HL-60 (cell line): Measurements from ENCODE around the gene TMEM94.

Source experiments
- CTCF ChIP-seq: IDR thresholded peaks from one replicate; pipeline ENCODE4 v1.5.1; 2011; ENCODE audit warnings: low read length, control low read depth, inconsistent platforms; ENCODE audit not compliant: insufficient read depth
- REST ChIP-seq: IDR thresholded peaks from 2 replicates; pipeline ENCODE4 v1.6.1; 2012; ENCODE audit warnings: low read depth; ENCODE audit not compliant: insufficient replicate concordance

GRCh38 chr17:75475144-75475835 lies 18.9 kb downstream of the TMEM94 start:
- no peak for TF ChIP-seq CTCF
- TF ChIP-seq REST, result no peak
